DMS114 treated with DMSO at 0.1 percent for 48 hours (cell line): ENCODE measurements around the gene ERAP2.
"Not testable (repeated sequence)": the region's sequence is repeated elsewhere in the genome, so short reads cannot be mapped to it uniquely, and the experiment has no call there.

Experiments
- DNase-seq: peaks from one replicate; lab custom pipeline; 2025; ENCODE audit not compliant: unreplicated experiment; lab: John Stamatoyannopoulos, UW

Gene ERAP2

GRCh38 chr5:96861076-96861475, 15.2 kb upstream of the ERAP2 start:
- no peak for DNase-seq

GRCh38 chr5:96863114-96863513, 13.2 kb upstream of the ERAP2 start:
- DNase-seq = no peak

GRCh38 chr5:96863949-96864584, 12.2 kb upstream of the ERAP2 start:
- no peak for DNase-seq

GRCh38 chr5:96864922-96865530, 11.3 kb upstream of the ERAP2 start:
- DNase-seq = no peak

DNA sequence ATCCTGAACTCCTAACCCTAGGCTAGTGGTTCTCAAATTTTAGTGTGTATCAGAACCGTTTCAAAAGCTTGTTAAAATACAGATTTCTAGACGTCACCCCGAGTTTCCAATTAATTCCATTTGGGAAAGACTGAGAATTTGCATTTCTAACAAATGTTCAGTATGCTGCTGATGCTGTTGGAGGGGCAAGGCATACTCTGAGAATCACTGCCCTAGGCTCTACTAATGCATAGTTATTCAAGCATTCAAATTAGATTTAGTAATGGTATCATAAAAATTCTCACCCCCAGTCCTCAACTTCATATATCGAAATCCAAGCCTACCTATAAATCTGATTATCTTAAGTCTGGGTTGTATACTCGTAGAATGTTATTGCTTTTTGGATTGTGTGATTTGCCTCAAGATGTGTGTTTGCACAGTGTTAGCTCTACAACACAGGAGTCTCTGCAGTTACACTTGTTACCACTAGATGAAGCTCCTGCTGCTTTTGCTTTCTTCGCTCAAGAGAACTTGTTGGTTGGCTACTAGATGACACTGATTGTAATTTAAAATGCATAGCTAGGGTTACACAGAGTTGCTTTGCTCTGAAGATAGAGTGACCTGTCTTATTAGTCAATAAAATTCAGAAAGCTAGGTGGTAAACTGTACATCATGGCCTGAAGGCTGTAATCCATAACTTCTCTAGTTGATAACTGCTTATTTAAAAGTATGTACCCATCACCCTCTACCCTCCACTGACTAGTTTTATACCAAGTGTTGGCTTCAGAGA, 7.5 kb upstream of the ERAP2 start:
- peak; percentile 57 for DNase-seq

DNA sequence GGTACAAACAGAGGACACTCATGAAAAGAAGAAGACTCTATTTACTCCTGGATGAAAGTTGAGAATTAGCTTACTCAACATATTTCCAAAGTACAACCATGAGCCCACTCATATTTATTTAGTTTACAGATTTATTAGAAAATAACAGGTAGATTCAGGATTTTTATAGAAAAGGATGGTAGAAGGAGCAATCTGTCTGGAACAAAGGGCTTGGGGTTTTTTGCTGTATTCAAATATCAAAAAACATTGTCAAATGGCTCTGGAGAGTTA, 7.0 kb upstream of the ERAP2 start:
- DNase-seq = no peak

DNA sequence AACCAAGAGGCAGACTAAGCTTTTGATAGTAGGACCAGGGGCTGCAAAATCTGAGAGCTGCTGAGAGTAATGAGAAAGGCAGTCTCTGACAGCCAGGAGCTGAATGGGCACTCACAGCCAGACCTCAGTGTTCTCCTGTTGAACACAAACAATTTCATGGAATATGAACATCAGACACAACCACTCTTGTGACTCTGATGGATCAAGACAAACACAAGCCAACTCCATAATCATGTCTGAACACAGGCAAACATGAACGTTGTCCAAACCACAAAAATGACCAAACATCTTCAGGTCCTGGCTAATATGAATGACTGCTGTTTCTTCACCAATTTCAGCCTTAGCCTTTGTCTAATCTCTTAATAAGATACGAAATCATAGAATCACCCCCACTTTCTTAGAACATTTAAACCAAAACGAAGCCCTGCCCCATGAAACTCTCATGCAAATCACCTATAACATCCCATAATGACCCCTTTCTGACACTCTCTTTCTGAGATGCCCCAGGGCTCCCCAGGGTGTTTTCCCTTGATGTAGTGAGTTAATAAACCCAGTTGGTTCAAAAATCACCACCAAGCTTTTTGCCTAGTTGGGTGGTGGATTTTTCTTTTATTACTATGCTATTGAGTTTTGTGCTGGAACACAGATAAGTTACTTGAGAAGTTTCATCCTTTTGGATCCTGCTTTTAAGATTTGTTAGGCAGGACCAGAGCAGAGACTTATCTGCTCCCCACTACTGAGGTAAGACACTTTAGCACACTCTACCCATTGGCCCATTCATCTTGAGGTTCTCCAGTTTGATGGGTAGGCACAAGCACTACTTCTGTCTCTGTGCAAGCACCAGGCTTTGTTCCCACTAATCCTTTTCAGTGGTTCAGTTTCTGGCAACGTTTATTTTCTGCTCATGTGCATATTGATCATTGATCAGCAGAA, 5.9 kb upstream of the ERAP2 start:
- DNase-seq = no peak

GRCh38 chr5:96871027-96871399, 5.3 kb upstream of the ERAP2 start:
- no peak for DNase-seq

GRCh38 chr5:96871686-96872085, 4.6 kb upstream of the ERAP2 start:
- no peak for DNase-seq

DNA sequence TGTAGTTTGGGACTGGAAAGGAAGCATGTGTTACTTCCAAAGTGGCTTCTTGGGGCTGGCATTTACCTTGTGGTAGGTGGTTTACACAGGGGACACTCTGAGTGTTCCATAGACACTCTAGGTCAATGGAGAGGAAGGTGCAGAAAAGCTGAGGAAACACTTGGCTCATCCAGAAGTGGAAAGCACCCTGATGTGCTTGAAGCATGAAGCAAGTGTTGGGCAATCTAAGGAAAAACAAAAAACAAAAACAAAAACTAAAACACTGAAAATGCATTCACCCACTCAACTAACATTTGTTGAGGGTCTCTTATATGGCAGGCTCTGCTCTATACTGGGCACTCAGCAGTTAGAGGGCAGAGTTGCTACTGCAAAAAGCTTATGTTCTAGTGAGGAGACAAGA, 2.9 kb upstream of the ERAP2 start:
- no peak for DNase-seq

DNA sequence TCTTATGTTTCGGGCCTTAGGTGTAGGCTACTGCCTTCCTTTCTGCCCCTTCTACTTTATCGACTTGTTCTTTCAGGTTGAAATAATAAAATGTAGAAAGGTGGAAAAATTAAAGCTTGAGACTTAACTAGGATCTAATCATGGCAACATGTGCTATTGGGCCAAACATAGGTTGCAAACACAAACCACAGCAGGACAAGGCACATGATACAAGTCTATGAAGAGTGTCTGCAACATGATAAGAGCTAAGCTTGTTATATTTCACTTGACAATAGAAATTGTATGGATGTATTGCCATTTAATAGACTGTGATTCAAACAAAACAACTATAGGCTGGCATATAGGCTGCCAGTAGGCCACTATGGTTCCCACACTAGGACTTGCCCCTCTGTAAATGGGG, 1.7 kb upstream of the ERAP2 start:
- DNase-seq = no peak

- no peak for DNase-seq
These were observed 459 bp upstream of the ERAP2 start for GRCh38 chr5:96875791-96876291.

GRCh38 chr5:96876977-96877469, 723 bp downstream of the ERAP2 start:
- not testable (repeated sequence) for DNase-seq

GRCh38 chr5:96879665-96880064, 3.4 kb downstream of the ERAP2 start:
- no peak for DNase-seq

DNA sequence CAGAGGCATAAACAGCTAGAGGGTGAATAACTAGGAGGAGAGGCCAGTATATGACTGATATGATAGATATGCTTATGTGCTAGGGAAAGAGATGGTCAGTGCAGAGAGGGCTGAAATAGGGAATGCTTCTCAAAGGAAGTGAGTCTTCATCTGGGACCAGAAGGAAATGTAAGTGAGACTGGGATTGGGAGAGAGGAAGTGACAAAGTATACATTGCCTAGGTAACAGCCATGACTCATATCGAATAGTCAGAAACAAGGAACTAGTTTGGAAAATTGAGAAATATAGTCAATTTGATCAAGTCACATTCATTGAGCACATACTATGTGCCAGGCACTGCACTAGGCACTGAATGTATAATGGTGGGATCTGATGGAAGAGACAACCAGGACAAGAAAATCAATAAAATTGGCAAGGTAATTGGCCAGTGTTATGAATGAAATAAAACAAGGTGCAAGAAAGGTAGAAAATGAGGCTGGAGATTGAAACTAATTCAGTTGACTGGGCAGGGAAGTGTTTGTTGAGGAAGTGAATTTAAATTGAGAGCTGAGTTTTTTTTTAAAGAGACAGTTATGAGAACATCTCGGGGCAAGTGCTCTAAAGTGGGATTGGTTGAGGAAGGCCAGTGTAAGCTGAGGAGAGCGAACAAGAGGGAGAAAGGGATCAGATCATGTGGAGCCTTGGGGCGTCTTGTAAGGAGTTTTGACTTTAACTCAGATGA, 4.3 kb downstream of the ERAP2 start:
- no peak for DNase-seq

DNA sequence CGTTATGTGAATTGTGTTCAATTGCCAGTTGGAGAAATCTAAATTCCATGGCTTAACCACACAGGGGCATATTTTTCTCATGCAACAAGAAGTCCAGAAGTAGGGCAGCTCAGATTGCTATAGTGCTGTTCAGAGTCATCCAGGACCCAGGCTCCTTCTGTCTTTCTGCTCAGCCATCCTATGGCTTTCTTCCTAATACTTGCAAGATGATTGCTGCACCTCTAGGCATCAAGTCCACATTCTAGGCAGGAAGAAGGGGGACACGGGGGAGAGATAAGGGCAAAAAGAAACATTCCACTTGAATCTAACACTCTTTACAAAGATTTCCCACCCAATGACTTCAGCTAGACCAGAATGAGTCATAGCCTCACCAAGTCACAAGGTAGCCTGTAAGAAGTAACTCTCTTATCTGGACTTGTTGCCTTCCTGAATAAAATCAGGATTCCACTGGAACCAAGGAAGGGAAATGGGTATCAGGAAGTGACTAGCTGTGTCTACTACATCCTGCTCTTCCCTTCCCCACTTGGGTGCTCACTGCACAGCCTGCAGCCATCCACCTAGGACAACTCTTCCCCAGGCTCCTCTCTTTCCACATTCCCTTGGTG, 5.3 kb downstream of the ERAP2 start:
- no peak for DNase-seq

GRCh38 chr5:96883871-96884270, 7.6 kb downstream of the ERAP2 start:
- no peak for DNase-seq

DNA sequence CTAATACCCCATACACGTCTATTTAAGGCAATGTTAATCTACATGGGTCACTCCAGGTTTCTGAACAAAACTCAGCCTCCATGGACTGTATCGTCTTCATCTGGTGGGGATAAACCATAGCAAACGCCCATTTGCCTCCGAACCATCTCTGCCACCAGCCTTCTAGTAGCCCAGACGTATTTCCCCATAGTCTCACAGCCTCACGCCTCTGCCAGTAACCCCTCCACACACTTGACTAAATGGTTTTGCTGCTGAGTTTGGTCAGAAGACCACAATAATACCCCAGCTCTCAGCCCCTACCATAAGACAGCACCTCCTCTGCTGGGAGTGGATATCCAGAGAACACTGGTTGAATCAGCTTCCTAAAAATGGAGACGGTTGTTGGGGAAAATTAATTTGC, 8.7 kb downstream of the ERAP2 start:
- DNase-seq = no peak

DNA sequence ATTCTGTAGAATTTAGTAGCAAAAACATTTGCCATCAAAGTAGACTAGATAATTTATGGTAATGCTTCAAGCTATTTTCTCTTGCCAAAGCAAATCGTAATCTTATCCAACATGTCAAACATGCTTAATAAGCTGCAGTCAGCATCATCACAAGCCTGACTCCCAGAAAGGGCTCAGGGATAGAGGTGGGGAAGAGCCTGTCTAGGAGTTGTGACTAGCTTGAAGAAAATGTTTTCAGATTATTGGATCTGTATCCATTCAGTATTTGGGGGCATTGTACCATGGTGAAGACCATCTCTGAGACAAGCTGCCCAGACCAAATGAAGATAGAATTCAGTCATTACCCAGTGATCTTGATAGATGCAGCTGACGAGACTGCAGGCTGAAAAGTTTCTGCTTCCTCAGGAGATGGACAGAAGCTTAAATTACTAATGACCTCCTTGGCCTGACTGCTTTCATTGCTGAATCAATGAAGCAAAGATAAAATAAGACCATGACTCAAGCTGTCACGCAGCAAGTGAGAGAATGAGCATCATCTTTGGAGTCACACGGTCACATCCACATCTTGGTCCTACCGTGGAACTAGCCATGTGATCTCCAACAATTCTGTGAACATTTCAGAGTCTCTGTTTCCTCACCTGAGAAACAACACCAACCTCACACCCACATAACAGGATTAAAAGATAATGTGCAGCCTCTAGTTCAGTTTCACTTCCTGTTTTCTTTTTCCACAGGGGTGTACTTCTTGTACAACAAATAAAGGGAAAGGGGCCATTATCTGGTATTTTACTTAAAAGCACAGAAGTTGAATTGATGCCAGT, 9.4 kb downstream of the ERAP2 start:
- DNase-seq = no peak
